Left kidney (tissue), 8 donors: ENCODE measurements around the gene SLC33A1. TPM values are rescaled to one million over a fixed set of nuclear protein-coding genes. Genes with fewer than 3 reads are reported as not detected.
A peak's percentile ranks its signal among the peaks of the same experiment; 100 is the strongest.
"Not testable (repeated sequence)": the region's sequence is repeated elsewhere in the genome, so short reads cannot be mapped to it uniquely, and the experiment has no call there.

Experiments used
- DNase-seq: peaks from one replicate; pipeline ENCODE4 v3.0.0-alpha.2; 2013
- long read RNA-seq, 8 donors: transcript quantifications; one replicate each; lab custom pipeline, GENCODE V29; 2026
- polyA plus RNA-seq: library from polyadenylated mRNA; unstranded; fragments of 120-200 nt; gene quantifications from one replicate; pipeline ENCODE4 v1.2.1, GENCODE V29; 2013; ENCODE audit not compliant: insufficient read length

Gene SLC33A1
- polyA plus RNA-seq: 50.3 TPM
- long read RNA-seq, donor 1, full-length matches to known transcripts: 7 of 7 reads
- long read RNA-seq, donor 1, partial matches to known transcripts: 0 of 7 reads
- long read RNA-seq, donor 1, other reads (novel, unspliced or antisense): 0 of 7 reads
- long read RNA-seq, donor 2, full-length matches to known transcripts: 6 of 6 reads
- long read RNA-seq, donor 2, partial matches to known transcripts: 0 of 6 reads
- long read RNA-seq, donor 2, other reads (novel, unspliced or antisense): 0 of 6 reads
- long read RNA-seq, donor 3, full-length matches to known transcripts: 8 of 8 reads
- long read RNA-seq, donor 3, partial matches to known transcripts: 0 of 8 reads
- long read RNA-seq, donor 3, other reads (novel, unspliced or antisense): 0 of 8 reads
- long read RNA-seq, donor 4: 0 reads
- long read RNA-seq, donor 5, full-length matches to known transcripts: 14 of 14 reads
- long read RNA-seq, donor 5, partial matches to known transcripts: 0 of 14 reads
- long read RNA-seq, donor 5, other reads (novel, unspliced or antisense): 0 of 14 reads
- long read RNA-seq, donor 6, full-length matches to known transcripts: 2 of 2 reads
- long read RNA-seq, donor 6, partial matches to known transcripts: 0 of 2 reads
- long read RNA-seq, donor 6, other reads (novel, unspliced or antisense): 0 of 2 reads
- long read RNA-seq, donor 7, full-length matches to known transcripts: 9 of 9 reads
- long read RNA-seq, donor 7, partial matches to known transcripts: 0 of 9 reads
- long read RNA-seq, donor 7, other reads (novel, unspliced or antisense): 0 of 9 reads
- long read RNA-seq, donor 8: 0 reads

DNA sequence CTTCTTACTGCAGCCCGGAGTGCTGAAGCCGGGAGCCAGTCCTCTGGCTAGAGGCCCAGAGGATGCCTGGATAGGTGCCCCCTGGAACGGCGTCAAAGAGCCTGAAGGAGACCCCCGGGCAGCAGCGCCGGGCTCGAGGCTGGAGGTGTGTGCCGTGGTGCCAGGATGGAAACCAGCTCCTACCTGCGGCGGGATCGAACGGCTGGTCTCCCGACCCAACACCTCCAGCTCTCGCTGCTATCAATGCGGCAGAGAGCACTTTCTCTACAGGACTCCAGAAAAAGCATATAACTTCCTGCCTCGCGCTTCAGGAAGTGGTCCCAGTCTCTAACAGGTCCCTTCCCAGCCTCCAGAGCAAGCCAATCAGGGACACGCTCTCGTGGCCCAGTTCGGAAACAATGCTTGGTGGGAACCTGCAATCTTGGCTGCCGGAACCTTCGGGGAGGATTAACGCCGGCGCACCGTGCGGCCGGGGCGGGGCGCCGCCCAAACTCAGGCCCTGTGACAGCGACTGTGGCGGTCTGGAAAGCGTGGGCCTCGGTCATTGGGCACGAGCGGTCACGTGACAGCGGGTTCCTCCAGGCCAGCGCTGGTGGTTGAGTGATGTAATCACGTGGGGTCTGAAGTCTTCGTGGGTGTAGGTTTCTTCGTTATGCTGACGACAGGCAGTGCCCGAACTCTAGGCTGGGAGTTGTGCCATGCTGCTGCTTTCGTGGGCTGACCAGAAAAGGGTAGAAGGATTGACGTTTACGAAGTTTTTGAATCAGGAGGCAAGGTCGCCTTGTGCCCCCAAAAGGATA is at the start of gene SLC33A1:
Gene SLC33A1, minus strand, starts transcription at position 287 of the 800 bp plus-strand sequence. CDS start 430 bp downstream, outside the sequence.
- peak; percentile 99 for DNase-seq

DNA sequence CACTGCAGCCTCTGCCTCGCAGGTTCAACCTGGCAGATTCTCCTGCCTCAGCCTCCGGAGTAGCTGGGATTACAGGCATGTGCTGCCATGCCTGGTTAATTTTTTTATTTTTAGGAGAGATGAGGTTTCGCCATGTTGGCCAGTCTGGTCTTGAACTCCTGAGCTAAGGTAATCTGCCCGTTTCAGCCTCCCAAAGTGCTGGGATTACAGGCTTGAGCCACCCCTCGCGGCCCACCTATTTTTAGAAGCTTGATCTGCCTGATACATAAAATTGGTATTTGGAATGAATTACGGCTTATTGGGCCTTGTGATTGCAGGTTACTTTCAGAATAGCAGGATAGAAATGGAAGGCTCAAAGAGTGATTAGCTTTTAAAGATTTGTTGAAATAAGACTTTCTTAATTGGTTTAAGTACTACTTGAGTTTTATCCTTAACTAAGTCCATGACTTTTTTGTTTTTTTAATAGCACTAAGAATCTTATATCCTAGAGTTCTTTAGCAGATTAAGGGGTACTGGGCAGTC is 41.2 kb upstream of the SLC33A1 start:
- DNase-seq: no peak

DNA sequence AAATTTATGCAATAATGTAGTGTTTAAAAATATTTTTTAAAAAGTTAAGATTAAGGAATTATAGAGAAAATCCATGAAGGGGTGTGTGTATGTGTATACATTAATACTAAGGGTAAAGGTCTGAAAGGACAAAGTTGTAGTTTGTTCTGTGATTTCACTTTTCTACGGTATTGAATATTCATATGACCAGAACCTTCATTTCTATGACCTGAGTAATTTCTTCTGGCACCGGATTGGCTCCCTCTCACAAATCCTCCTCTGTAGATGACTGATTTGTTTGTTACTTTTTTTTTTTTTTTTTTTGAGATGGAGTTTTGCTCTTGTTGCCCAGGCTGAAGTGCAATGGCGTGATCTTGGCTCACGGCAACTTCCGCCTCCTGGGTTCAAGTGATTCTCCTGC is 37.1 kb upstream of the SLC33A1 start:
- no peak for DNase-seq

DNA sequence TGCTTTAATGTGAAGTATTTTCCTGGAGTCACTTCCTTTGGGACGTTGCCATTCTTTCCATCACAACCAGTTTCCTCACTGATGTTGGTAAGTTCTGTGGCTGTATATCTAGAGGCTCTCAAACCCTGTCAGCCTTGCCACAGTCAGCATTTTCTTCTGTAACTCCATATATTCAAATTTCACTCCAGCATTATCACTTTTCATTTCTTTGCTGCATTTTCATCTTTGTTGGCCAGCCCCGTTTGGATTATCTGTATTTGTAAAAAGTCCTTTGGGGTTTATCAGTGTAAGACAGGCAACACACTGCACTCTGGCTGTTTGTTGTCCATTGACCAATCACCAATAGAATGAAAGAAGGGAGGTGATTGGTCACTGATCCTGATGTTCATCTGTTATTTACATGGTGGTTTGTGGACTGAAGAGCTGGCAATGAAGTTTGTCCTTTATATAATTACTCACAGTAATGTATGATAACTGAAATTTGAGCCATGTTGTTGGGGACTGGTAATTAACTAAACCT is 36.5 kb upstream of the SLC33A1 start:
- DNase-seq: no peak

DNA sequence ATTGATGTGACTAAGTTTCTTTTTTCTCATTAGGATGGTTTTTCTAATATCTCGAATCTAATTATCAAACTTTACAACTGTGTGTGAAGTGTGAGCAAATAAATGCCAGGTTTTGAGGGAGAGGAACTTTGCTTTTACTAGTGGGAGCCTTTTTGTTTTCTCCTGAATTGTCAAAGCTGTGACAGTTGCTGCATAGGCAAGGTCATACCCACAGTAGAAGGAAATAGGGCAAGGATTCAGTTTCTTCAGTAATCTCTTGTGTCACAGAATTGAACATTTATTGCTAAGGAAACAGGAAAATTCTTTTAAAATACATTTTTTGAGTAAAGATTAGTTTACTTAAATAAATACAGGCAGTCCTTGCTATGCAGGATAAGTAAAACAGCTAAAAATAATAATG is 35.7 kb upstream of the SLC33A1 start:
- no peak for DNase-seq

DNA sequence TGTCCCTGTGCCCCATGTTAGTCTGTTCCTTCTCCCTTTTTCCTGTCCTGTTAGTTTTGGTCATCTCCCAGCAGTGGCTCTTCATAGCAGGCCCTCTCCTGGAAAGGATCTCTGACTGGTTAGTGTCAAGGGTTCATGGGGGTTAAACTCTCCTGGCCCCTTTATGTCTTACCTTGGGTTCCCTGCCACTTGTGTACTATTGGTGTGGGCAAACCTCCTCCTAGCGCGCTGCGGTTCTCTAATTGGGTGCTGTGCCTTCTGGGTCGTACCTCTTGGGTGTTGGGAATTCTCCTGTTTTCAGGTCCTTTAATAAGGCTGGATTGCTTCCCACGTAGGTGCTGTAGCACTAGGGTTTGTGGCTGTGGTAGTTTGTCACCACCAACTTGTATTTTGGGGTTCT is 35.0 kb upstream of the SLC33A1 start:
- DNase-seq: no peak

DNA sequence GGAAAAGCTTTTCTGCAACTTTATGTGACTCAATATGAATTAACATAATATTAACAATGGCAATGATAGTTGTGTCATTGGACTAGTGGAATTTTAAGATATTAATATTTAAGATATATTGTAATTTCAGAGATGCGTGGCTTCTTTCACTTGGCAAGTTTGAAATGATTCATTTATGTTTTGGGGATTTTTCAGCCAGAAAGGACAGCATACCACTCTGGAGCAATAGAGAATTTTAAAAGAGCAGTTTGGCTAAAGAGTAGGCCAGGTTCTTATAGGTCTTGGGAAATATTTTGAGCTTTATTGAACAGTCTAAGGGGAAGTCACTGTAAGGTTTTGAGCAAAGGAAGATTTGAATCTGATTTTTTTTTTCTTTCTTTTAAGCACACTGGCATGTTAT is 32.7 kb upstream of the SLC33A1 start:
- DNase-seq: no peak

DNA sequence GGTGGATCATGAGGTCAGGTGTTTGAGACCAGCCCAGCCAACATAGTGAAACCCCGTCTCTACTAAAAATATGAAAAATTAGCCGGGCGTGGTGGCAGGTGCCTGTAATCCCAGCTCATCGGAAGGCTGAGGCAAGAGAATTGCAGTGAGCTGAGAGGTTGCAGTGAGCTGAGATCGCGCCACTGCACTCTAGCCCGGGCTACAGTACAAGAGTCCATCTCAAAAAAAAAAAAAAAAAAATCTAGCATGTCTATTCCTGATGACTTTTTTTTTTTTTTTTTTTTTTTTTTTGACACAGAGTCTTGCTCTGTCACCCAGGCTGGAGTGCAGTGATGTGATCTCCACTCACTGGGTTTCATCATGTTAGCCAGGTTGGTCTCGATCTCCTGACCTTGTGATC is 32.1 kb upstream of the SLC33A1 start:
- not testable (repeated sequence) for DNase-seq

DNA sequence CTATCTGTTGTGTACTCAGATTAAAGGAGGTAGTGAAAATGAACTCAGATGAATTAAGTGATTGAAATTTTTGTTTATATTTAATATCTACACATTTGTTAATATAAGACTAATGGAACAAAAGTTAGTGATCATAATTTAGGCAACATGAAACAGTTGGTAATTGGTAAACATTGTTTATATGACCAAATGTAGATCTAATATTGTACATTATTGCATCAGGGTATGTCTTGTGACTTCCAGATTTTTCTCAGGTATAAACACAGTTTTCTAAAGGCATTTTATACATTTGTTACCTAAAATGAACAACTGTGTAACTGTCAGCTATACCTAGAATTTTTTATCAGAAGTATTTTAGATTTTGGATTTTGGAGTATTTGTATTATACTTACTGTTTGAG is 31.1 kb upstream of the SLC33A1 start:
- DNase-seq: no peak

DNA sequence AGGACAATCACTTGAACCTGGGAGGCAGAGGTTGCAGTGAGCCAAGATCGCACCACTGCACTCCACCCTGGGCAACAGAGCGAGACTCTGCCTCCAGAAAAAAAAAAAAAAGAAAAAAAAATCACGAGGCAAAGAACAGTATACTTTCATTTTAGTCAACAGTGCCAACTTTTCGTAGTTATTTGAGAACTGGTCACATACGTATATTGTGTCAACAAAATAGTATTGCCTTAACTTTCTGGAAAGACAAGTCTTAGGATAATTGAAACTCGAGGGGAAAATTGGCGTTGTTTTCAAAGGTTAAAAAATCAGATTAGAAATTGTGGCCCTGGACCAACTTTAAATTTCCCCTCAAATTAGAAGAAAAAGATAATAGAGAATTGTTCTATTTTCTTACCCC is 30.1 kb upstream of the SLC33A1 start:
- DNase-seq: no peak

DNA sequence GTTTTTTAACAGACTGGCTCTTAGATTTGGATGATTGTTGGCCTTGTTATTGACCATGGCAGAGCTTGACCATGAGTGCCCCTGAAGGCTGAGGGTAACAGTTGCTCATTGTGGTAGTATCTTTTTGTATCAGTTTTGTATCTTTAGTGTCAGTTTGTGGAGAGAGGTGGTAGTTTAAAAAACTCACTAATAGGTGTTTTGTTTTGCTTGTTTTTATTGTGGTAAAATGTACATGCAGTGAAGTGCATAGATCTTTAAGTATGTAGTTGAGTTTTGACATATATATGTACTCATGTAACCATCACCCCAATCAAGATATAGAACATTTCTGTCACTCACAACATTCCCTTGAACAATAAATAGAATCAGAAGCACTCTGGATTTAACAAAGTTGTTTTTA is 26.1 kb upstream of the SLC33A1 start:
- no peak for DNase-seq

DNA sequence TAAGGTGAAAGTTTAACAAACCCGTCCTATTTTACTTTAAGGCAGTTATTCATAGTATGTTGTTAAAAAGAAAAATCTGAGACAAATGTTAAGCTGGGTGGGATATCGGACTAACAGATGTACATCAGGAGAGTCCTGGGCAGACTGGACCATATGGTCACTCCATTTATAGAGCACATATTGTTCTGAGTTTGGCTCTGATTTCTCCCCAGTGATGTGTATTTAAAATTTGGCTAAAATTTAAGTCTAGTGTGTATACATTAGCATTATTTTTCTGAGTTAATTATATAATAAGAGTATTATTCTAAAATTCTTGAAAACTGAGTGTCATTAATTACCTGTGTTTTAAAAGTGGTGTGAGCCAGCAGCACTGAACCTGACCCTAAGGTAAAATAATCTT is 22.3 kb upstream of the SLC33A1 start:
- DNase-seq: no peak

DNA sequence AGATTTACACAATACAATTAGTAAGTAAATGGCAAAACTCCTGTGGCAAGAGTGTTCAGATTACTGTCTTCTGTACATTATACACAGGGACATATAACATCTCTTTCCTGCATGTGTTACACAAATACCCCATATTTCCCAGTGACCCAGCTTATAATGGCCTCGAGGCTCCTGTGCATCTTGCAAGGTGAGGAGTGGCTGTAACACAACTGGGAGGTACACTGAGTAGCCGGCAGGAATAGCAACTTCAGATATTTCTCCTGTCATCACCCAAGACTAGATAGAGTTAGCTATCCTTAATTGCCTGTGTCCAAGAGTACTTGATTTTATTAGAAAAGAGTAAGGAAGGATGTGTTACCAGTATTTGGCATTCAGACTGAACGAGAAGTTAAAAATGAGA is 21.8 kb upstream of the SLC33A1 start:
- no peak for DNase-seq

DNA sequence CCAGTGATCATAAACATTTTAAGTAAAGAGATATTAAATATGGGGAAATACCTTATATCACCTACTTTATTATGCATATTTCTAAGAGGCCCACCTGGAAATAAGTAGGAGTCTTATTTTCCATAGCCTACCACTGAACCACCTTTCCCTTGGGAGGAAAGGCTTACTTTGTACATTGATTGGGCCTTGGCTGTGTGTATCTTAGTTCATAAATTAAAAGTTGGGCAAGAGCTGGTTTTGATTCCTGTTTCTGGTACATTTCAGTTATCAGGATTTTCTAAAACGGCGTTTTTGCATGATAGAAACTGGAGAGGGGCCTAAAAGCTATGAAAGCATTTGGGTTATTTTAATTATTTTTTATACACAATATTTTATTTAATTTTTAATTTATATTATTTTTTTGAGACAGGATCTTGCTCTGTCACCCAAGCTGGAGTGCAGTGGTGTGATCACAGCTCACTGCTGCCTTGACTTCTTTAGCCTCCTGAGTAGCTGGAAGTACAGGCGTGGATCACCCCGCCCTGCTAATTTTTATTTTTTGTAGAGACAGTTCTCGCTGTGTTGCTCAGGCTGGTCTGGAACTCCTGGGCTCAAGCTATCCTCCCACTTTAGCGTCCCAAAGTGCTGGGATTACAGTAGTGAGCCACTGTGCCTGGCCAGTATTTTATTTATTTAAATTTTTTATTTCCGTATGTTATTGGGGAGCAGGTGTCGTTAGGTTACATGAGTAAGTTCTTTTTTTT is 18.8 kb upstream of the SLC33A1 start:
- DNase-seq: no peak

DNA sequence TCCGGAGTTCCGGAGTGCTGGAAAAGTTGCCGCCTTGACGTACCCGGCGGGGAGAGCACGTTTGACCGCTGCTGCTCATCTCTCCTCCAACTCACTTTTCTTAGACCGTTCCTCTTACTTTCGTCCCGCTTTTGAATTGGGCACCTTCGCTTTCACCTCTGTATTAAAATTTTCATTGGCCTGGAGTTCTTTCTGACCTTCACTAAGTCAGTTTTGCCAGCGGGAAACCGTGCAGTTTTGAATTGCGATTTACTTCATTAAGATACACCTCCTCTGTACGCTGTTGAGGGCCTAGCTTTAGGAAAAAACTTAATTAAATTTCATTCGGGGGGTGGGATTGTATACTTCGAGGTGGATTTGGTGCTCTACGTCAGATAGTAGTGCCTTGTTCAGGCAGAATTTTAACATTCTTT is 17.5 kb upstream of the SLC33A1 start:
- DNase-seq: peak; percentile 22

DNA sequence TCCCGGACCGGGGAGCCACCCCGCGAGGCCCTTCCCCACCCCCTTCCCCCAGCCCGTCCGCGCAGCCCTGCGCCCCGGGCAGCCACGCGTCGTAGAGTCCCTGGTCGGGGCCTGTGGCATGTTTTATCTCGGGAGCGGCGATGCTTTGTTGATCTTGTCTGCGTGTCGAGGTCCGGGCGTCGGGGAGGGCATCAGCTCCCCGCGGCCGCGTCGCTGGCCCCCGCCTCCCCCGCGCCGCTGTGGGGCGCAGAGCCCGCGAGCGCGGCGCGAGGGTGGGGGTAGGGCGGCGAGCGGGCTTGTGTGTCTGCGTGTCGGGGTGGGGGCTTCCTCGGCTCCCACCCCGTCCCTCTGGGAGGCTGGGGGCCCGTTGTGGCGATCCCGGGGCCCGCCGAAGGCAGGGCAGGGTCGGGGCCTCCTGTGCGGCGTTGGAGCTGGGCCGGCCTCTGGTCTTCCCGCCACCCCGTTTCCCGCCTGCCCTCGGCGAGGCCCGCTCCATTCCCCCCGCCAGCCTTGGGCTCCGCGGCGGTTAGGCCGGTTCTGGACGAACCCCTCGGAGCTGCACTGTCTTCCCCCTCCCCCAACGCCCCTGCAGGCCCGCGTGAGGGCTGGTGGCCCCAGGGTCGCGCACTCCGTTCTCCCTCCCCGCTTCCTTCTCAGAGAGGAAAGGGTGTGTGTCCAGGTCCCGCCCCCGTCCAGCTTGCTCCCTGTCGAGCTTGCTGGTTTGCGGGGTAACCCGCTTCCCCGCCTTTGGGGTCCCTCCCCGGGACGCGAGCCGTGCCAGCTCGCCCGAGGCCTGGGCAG is 16.9 kb upstream of the SLC33A1 start:
- DNase-seq: peak; percentile 40

DNA sequence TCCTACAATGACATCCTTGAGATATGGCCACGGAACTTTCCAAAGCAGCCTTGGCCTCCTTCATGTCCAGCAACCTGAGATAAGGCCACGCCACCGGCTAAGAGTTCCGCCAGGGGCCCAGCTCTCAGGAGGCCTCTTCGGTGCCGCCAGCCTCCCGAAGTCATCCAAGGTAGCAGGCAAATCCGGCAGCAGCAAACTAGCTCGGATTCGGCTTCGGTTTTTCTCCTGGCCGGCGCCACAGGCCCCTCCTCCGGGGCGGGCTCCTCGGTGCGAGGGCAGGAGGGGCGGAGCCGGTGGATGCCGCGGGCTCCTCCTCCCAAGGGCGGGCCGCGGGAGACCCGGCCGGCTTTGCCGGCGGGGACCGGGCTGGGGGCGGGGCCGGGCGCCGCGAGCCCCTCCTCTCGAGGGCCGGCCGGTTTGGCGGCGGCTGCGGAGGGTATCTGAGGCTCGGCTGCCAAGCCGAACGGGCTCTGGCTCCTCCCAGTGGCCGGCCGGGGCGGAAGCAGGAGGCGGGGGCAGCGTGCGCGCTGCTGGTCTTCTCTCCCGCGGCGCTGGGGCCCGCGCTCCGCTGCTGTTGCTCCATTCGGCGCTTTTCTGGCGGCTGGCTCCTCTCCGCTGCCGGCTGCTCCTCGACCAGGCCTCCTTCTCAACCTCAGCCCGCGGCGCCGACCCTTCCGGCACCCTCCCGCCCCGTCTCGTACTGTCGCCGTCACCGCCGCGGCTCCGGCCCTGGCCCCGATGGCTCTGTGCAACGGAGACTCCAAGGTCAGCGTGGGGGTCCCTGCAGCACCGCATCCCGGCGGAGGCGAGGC is 16.1 kb upstream of the SLC33A1 start, which contains the start of gene GMPS:
Gene GMPS, plus strand, starts transcription at position 518 of the 812 bp plus-strand sequence. Its CDS starts 221 bp downstream, at position 739.
- peak; percentile 93 for DNase-seq

DNA sequence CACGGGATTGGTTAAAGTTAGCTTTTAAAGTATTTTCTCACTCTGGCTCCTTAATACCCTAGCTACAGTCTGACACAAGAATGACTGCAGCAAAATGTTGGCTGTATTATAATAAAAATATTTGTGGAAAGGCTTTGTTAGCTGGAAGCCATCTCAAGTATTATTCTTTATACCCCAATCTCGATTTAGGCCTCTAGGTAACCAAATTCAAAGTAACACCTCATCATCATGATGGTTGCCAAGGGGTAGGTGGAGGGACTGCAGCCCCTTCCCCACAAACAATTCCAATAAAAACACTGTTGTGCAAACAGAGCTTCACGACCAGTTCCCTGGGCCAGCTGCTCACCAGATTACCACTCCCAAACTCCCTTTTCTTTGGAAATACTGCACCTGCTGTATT is 15.5 kb upstream of the SLC33A1 start:
- no peak for DNase-seq

DNA sequence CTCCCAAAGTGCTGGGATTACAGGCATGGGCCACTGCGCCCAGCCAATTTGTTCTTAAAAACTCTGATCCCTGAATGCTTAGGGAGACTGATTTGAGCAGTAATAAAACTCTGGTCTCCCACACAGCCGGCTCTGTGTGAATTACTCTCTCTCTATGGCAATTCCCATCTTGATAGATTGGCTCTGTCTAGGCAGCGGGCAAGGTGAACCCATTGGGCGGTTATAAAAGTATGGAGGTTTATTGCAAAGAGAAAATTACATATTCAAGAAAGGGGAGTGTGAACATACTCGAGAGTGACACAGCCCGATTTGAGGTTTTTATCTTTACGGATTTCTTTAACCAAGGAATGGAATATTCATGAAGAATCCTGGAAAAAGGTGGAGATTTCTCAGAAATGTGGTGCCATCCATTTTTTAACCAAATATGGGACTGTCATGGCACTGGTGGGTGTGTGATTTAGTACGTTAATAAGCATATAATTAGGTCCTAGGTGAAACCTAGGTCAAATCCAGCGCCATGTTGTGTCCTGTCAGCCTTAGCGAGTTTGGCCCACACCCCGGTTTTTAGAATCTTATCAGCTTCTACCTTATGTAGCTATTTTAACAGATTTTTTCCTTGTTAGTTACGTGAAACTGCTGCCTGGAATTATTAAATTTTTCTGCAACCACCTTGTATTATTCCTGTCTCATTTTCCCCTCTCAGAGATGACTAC is 9.0 kb upstream of the SLC33A1 start:
- DNase-seq: no peak
